ENCODE data around the gene SMCO1. TPM values are rescaled to one million over a fixed set of nuclear protein-coding genes. Genes with fewer than 3 reads are reported as not detected.
A peak's percentile ranks its signal among the peaks of the same experiment; 100 is the strongest.

Gene SMCO1
- total RNA-seq, 1 donor from 2014 or later, result not detected

GRCh38 chr3:196499807-196500524, 15.2 kb downstream of the SMCO1 start:
- no peak for TF ChIP-seq CTCF (IDR thresholded peaks at IDR 0.05)
- no peak for DNase-seq (ENCODE audit: extremely low spot score, unreplicated experiment)
- Mint-ChIP-seq H3K4me3 (ENCODE audit: unreplicated experiment) (peak overlapping the region; percentile 98), H3K27me3 (ENCODE audit: unreplicated experiment) (no peaks in the 10 kb centered on the region), H3K4me1 (ENCODE audit: unreplicated experiment) (peaks cover 28% of the 10 kb centered on the region), H3K36me3 (ENCODE audit: unreplicated experiment) (peaks cover 2% of the 10 kb centered on the region), H3K9me3 (ENCODE audit: unreplicated experiment) (no peaks in the 10 kb centered on the region), H3K27ac (ENCODE audit: unreplicated experiment) (peak overlapping the region; percentile 92)

GRCh38 chr3:196499061-196499460, 16.1 kb downstream of the SMCO1 start:
- Mint-ChIP-seq H3K9me3 (ENCODE audit: unreplicated experiment) (no peaks in the 10 kb centered on the region), H3K4me3 (ENCODE audit: unreplicated experiment) (peak overlapping the region; percentile 98), H3K27me3 (ENCODE audit: unreplicated experiment) (no peaks in the 10 kb centered on the region), H3K27ac (ENCODE audit: unreplicated experiment) (peak overlapping the region; percentile 92), H3K4me1 (ENCODE audit: unreplicated experiment) (peaks cover 28% of the 10 kb centered on the region), H3K36me3 (ENCODE audit: unreplicated experiment) (peaks cover 2% of the 10 kb centered on the region)
- DNase-seq (ENCODE audit: extremely low spot score, unreplicated experiment), result no peak
- TF ChIP-seq CTCF (IDR thresholded peaks at IDR 0.05), result no peak

- H3K9me3 Mint-ChIP-seq (ENCODE audit: unreplicated experiment), result no peaks in the 10 kb centered on the region
- H3K4me3 Mint-ChIP-seq (ENCODE audit: unreplicated experiment), result no peak overlapping the region
- no peak for DNase-seq (ENCODE audit: extremely low spot score, unreplicated experiment)
- no peaks in the 10 kb centered on the region for H3K27me3 Mint-ChIP-seq (ENCODE audit: unreplicated experiment)
- TF ChIP-seq CTCF (IDR thresholded peaks at IDR 0.05), result no peak
- H3K27ac Mint-ChIP-seq (ENCODE audit: unreplicated experiment), result no peak overlapping the region
- H3K4me1 Mint-ChIP-seq (ENCODE audit: unreplicated experiment), result peaks cover 28% of the 10 kb centered on the region
- peaks cover 2% of the 10 kb centered on the region for H3K36me3 Mint-ChIP-seq (ENCODE audit: unreplicated experiment)
Measured at GRCh38 chr3:196498297-196498696, 16.8 kb downstream of the SMCO1 start.

- no peak overlapping the region for H3K4me3 Mint-ChIP-seq (ENCODE audit: unreplicated experiment)
- no peak for DNase-seq (ENCODE audit: extremely low spot score, unreplicated experiment)
- TF ChIP-seq CTCF (IDR thresholded peaks at IDR 0.05), result no peak
- no peak overlapping the region for H3K27ac Mint-ChIP-seq (ENCODE audit: unreplicated experiment)
- no peaks in the 10 kb centered on the region for H3K27me3 Mint-ChIP-seq (ENCODE audit: unreplicated experiment)
- H3K9me3 Mint-ChIP-seq (ENCODE audit: unreplicated experiment), result no peaks in the 10 kb centered on the region
- H3K4me1 Mint-ChIP-seq (ENCODE audit: unreplicated experiment), result peaks cover 25% of the 10 kb centered on the region
- peaks cover 2% of the 10 kb centered on the region for H3K36me3 Mint-ChIP-seq (ENCODE audit: unreplicated experiment)
Measured at GRCh38 chr3:196496183-196496582, 19.0 kb downstream of the SMCO1 start.

- Mint-ChIP-seq H3K9me3 (ENCODE audit: unreplicated experiment) (no peaks in the 10 kb centered on the region), H3K4me1 (ENCODE audit: unreplicated experiment) (peaks cover 11% of the 10 kb centered on the region), H3K4me3 (ENCODE audit: unreplicated experiment) (no peak overlapping the region), H3K27me3 (ENCODE audit: unreplicated experiment) (no peaks in the 10 kb centered on the region), H3K36me3 (ENCODE audit: unreplicated experiment) (peaks cover 2% of the 10 kb centered on the region), H3K27ac (ENCODE audit: unreplicated experiment) (no peak overlapping the region)
- DNase-seq (ENCODE audit: extremely low spot score, unreplicated experiment), result no peak
- TF ChIP-seq CTCF (IDR thresholded peaks at IDR 0.05), result no peak
Measured at GRCh38 chr3:196493292-196493691, 21.9 kb downstream of the SMCO1 start.
